ENCODE measurements around the gene NGB. TPM values are rescaled to one million over a fixed set of nuclear protein-coding genes. Genes with fewer than 3 reads are reported as not detected.

The NGB gene
- total RNA-seq, 2 experiments from 2014 or later: not detected

- ChIA-PET CTCF (no interaction called here), POLR2A (interaction anchor here (1.4 kb wide), 1 partner anchor 38 kb away, joined by 3 read pairs; no protein-coding TSS in a partner anchor)
- no peak overlapping the region for H3K27ac Mint-ChIP-seq
- H3K4me1 Mint-ChIP-seq (ENCODE audit: low read depth): no peaks in the 10 kb centered on the region
- H3K4me3 Mint-ChIP-seq: no peak overlapping the region
- H3K9me3 Mint-ChIP-seq: no peaks in the 10 kb centered on the region
- H3K36me3 Mint-ChIP-seq (ENCODE audit: low read depth): no peaks in the 10 kb centered on the region
- H3K27me3 Mint-ChIP-seq: no peaks in the 10 kb centered on the region
- intact Hi-C loops (cut with micrococcal nuclease): no loop called here
- no peak for TF ChIP-seq CTCF (IDR thresholded peaks at IDR 0.05)
- ATAC-seq (no peak), DNase-seq (no peak)
These were observed 30.6 kb downstream of the NGB start for GRCh38 chr14:77240336-77240915.

- no peak for TF ChIP-seq CTCF (IDR thresholded peaks at IDR 0.05)
- Mint-ChIP-seq H3K36me3 (ENCODE audit: low read depth) (no peaks in the 10 kb centered on the region), H3K9me3 (no peaks in the 10 kb centered on the region), H3K4me3 (no peak overlapping the region), H3K27ac (no peak overlapping the region), H3K27me3 (no peaks in the 10 kb centered on the region), H3K4me1 (ENCODE audit: low read depth) (no peaks in the 10 kb centered on the region)
- ATAC-seq: no peak
- no peak for DNase-seq
- intact Hi-C loops (cut with micrococcal nuclease): no loop called here
- CTCF ChIA-PET: interaction anchor here (1.4 kb wide), 1 partner anchor 87 kb away, joined by 5 read pairs; no protein-coding TSS in a partner anchor
- POLR2A ChIA-PET: interaction anchor here (1.4 kb wide), 1 partner anchor 37 kb away, joined by 3 read pairs; no protein-coding TSS in a partner anchor
These were observed 31.6 kb downstream of the NGB start for GRCh38 chr14:77239412-77239811.

- Mint-ChIP-seq H3K9me3 (no peaks in the 10 kb centered on the region), H3K4me1 (ENCODE audit: low read depth) (no peaks in the 10 kb centered on the region), H3K27ac (no peak overlapping the region), H3K27me3 (no peaks in the 10 kb centered on the region), H3K36me3 (ENCODE audit: low read depth) (no peaks in the 10 kb centered on the region), H3K4me3 (no peak overlapping the region)
- no peak for ATAC-seq
- POLR2A ChIA-PET: interaction anchor here (1.4 kb wide), 1 partner anchor 36 kb away, joined by 3 read pairs; no protein-coding TSS in a partner anchor
- TF ChIP-seq CTCF (IDR thresholded peaks at IDR 0.05): no peak
- no peak for DNase-seq
- CTCF ChIA-PET: interaction anchor here (1.0 to 2.1 kb wide), 3 partner anchors 26 to 87 kb away, joined by 3 to 9 read pairs (median 5); no protein-coding TSS in a partner anchor
- intact Hi-C loops (cut with micrococcal nuclease): no loop called here
These were observed 32.0 kb downstream of the NGB start for GRCh38 chr14:77238996-77239395.

- no peak for DNase-seq
- H3K27ac Mint-ChIP-seq: no peak overlapping the region
- no peaks in the 10 kb centered on the region for H3K4me1 Mint-ChIP-seq (ENCODE audit: low read depth)
- H3K27me3 Mint-ChIP-seq: no peaks in the 10 kb centered on the region
- ATAC-seq: no peak
- intact Hi-C loops (cut with micrococcal nuclease): no loop called here
- H3K4me3 Mint-ChIP-seq: no peak overlapping the region
- ChIA-PET CTCF (interaction anchor here (1.0 to 2.1 kb wide), 4 partner anchors 16 to 86 kb away, joined by 3 to 9 read pairs (median 4); no protein-coding TSS in a partner anchor), POLR2A (interaction anchor here (0.8 kb wide), 1 partner anchor 30 kb away, joined by 3 read pairs; no protein-coding TSS in a partner anchor)
- no peaks in the 10 kb centered on the region for H3K9me3 Mint-ChIP-seq
- TF ChIP-seq CTCF (IDR thresholded peaks at IDR 0.05): no peak
- H3K36me3 Mint-ChIP-seq (ENCODE audit: low read depth): no peaks in the 10 kb centered on the region
These were observed 32.6 kb downstream of the NGB start for GRCh38 chr14:77238356-77238755.

- intact Hi-C loops (cut with micrococcal nuclease): no loop called here
- ATAC-seq: no peak
- no peaks in the 10 kb centered on the region for H3K9me3 Mint-ChIP-seq
- no peak overlapping the region for H3K4me3 Mint-ChIP-seq
- no peak for DNase-seq
- H3K27ac Mint-ChIP-seq: no peak overlapping the region
- no peak for TF ChIP-seq CTCF (IDR thresholded peaks at IDR 0.05)
- no peaks in the 10 kb centered on the region for H3K4me1 Mint-ChIP-seq (ENCODE audit: low read depth)
- no peaks in the 10 kb centered on the region for H3K27me3 Mint-ChIP-seq
- no peaks in the 10 kb centered on the region for H3K36me3 Mint-ChIP-seq (ENCODE audit: low read depth)
- POLR2A ChIA-PET: no interaction called here
- CTCF ChIA-PET: interaction anchor here (2.1 kb wide), 1 partner anchor 24 kb away, joined by 9 read pairs; no protein-coding TSS in a partner anchor
These were observed 34.2 kb downstream of the NGB start for GRCh38 chr14:77236814-77237213.

Measured in activated CD8-positive, alpha-beta T cell treated with anti-CD3 and anti-CD28 coated beads for 36 hours (primary cell).